Right atrium auricular region (tissue), 2 donors: ENCODE results near the gene CCDC30. TPM values are rescaled to one million over a fixed set of nuclear protein-coding genes. Genes with fewer than 3 reads are reported as not detected.
A peak's percentile ranks its signal among the peaks of the same experiment; 100 is the strongest.

Source experiments
- DNase-seq: peaks from one replicate; pipeline ENCODE4 v3.0.0-alpha.2; 2019; ENCODE audit warnings: low spot score
- H3K27ac ChIP-seq, 2 donors: fragments of 200-600 bp; sonication (generic); 1 replicate in 1 of 2; 2 replicates in 1 of 2; pipeline ENCODE4 v1.5.1; 2016 to 2019
- H3K27me3 ChIP-seq, 2 donors: fragments of 200-600 bp; sonication (generic); one replicate each; pipeline versions ENCODE4 v1.5.1 to v1.6.0; 2017 to 2019
- H3K36me3 ChIP-seq: fragments of 200-600 bp; sonication (generic); one replicate; pipeline ENCODE4 v1.5.1; 2016
- H3K4me1 ChIP-seq, 2 donors: fragments of 200-600 bp; sonication (generic); one replicate each; pipeline versions ENCODE4 v1.5.1 to v1.6.0; 2017 to 2019
- H3K4me3 ChIP-seq, 2 donors: fragments of 200-600 bp; sonication (generic); 1 replicate in 1 of 2; 2 replicates in 1 of 2; pipeline ENCODE4 v1.5.1; 2017 to 2019; ENCODE audit warnings: mild to moderate bottlenecking in 1 of 2, moderate library complexity in 1 of 2
- H3K9me3 ChIP-seq, 2 donors: fragments of 200-600 bp; sonication (generic); one replicate each; pipeline ENCODE4 v1.5.1; 2019
- CTCF ChIP-seq, 2 donors: fragments of 200-600 bp; sonication (generic); IDR thresholded peaks; one replicate each; pipeline ENCODE4 v1.5.1; 2019; ENCODE audit warnings: antibody characterized with exemption in 2 of 2
- total RNA-seq, 2 donors: library from RNA; depleted of rRNA; stranded (reverse); fragments of >200 nt; gene quantifications; one replicate each; pipeline ENCODE4 v1.1.0, GENCODE V29; 2016

Gene CCDC30
- total RNA-seq, 2 donors from 2014 or later, result 0.47 to 0.63 TPM

DNA sequence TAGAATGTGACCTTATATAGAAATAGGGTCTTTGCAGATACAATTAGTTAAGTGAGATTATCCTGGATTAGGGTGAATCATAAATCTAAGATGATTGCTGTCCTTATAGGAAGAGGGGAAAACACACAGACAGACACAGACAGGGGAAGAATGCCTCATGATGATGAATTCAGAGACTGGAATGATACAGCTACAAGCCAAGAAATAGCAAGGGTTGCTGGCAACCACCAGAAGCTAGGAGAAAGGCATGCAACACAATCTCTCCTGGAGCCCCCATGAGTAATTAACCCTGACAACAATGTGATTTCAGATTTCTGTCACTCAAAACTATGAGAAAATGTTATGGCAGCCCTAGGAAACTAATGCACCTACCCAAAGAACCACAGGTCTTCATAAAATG is 176.0 kb downstream of the CCDC30 start:
- H3K4me1 ChIP-seq, result no peaks in the 10 kb centered on the region
- no peaks in the 10 kb centered on the region for H3K9me3 ChIP-seq
- DNase-seq, result no peak
- H3K36me3 ChIP-seq, result no peaks in the 10 kb centered on the region
- no peak for TF ChIP-seq CTCF (IDR thresholded peaks at IDR 0.05)
- H3K4me3 ChIP-seq, result no peak overlapping the region
- H3K27me3 ChIP-seq, result no peaks in the 10 kb centered on the region
- H3K27ac ChIP-seq, result no peak overlapping the region

DNA sequence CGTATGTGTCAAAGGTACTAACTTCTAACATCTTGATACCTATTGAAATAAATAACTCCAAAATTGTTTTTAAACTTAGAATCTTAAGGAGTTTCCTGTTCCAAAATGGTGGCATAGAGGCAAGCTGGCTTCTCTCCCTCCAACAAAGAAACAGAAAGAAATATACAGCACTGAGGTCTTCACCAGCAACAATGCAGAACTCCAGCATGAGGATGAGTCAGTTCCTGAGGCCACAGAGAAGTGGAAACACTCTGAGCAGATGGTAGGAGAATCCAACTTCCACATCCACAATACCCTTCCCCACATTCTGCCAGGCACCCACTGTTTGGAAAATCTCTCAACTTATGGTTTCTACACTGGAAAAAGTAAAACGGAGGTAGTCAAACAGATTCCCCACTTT is 183.0 kb downstream of the CCDC30 start:
- Histone ChIP-seq H3K4me1 (no peaks in the 10 kb centered on the region), H3K27me3 (no peaks in the 10 kb centered on the region), H3K4me3 (no peak overlapping the region), H3K27ac (no peak overlapping the region), H3K36me3 (no peaks in the 10 kb centered on the region), H3K9me3 (no peaks in the 10 kb centered on the region)
- DNase-seq, result no peak
- no peak for TF ChIP-seq CTCF (IDR thresholded peaks at IDR 0.05)

DNA sequence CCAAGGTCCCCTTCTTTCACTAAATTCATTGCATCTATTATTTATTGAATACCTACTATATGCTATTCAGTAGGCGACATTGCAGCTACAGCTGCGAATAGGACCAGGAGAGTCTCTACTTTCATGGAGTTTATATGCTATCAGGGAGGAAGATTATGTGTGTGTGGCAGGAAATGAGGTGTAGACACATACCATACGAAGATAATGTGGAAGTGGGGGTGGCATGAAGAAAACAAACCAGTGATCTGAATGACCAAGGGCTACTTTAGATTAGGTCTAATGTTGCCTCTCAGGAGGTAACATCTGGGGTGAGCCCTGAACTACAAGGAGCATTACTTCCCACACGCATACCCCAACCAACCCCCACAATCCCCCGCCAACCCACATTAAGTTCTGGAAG is 194.1 kb downstream of the CCDC30 start:
- H3K4me1 ChIP-seq, result peaks cover 0 to 16% of the 10 kb centered on the region in 2 donors
- no peaks in the 10 kb centered on the region for H3K9me3 ChIP-seq
- peak overlapping the region; percentile 78 to 79 for H3K27ac ChIP-seq
- H3K4me3 ChIP-seq, result no peak overlapping the region
- H3K27me3 ChIP-seq, result no peaks in the 10 kb centered on the region
- no peak for TF ChIP-seq CTCF (IDR thresholded peaks at IDR 0.05)
- H3K36me3 ChIP-seq, result peaks cover 5% of the 10 kb centered on the region
- no peak for DNase-seq

- Histone ChIP-seq H3K36me3 (peaks cover 5% of the 10 kb centered on the region), H3K27me3 (no peaks in the 10 kb centered on the region), H3K4me1 (peaks cover 0 to 16% of the 10 kb centered on the region in 2 donors), H3K9me3 (no peaks in the 10 kb centered on the region), H3K4me3 (peak within 1 kb of the TSS; percentile 78 to 86), H3K27ac (peak within 1 kb of the TSS; percentile 78 to 79)
- peak in 1 of 2 donors; percentile 39 for TF ChIP-seq CTCF (IDR thresholded peaks at IDR 0.05)
- peak; percentile 93 for DNase-seq
These were observed 195.1 kb downstream of the CCDC30 start, which contains the start of gene PPIH for GRCh38 chr1:42657981-42658876. Gene PPIH (plus strand): TSS chr1:42658423. CDS start chr1:42658447, 24 bp downstream.

DNA sequence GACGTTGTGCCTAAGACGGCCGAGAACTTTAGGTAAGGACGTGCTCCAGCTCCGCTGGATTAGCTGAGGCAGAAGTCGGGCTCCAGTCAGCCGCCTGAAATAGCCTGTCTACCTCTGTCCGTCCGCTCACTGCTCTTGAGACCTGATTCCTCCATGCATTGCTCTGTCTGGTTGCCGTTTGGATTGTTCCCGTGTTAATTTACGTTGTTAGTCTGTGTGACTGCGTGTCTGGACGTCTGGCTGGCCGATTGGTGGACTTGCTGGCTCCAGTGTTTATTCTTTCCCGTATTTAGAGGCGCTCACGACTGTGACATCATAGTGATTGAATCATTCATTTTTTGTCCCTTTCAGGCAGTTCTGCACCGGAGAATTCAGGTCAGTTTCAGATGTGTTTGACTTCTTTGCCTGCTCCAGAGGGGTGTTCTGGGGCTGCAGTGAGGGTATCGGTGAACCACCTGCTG is 195.8 kb downstream of the CCDC30 start:
- H3K9me3 ChIP-seq, result no peaks in the 10 kb centered on the region
- H3K27ac ChIP-seq, result peak overlapping the region; percentile 78 to 79
- no peak for TF ChIP-seq CTCF (IDR thresholded peaks at IDR 0.05)

More for the DNA sequence above, 195.8 kb downstream of the CCDC30 start:
- Histone ChIP-seq H3K27me3 (no peaks in the 10 kb centered on the region), H3K4me1 (peaks cover 0 to 16% of the 10 kb centered on the region in 2 donors), H3K4me3 (peak overlapping the region; percentile 78 to 86), H3K36me3 (peaks cover 5% of the 10 kb centered on the region)
- no peak for DNase-seq
